ENCODE results near the gene ETV4. TPM values are rescaled to one million over a fixed set of nuclear protein-coding genes. Genes with fewer than 3 reads are reported as not detected.

The ETV4 gene
- total and polyA plus RNA-seq, 2 of the 13 experiments (the other 11 are each of a cell fraction or from before 2014, with no cell fraction given): 128 to 330 TPM

DNA sequence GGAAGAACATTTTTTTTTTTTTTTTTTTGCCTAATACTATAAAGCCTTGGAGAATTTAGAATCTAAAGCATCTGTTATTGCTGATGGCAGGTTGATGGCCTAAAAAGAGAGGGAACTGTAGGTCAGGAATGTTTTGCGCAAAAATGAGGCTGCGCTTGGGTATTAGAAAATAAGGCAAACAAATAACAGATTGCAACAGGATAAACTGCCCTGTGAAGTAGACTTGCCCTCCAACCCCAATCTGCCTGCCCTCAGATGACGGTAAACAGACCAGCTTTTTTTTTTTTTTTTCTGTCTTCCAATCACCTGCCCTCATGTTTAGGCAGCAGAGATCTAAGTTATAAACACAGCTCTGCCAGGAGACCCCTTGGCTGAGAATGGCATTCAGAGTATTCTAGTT, 66.2 kb downstream of the ETV4 start (continued):
- peak; percentile 64 for TF ChIP-seq GATAD1 (CRISPR knock-in tag; IDR thresholded peaks at IDR 0.05)
- TF ChIP-seq GPN1 (CRISPR knock-in tag; IDR thresholded peaks at IDR 0.05; ENCODE audit: borderline replicate concordance): no peak
- 0 out of 2 replicates have a peak, but pooled peaks have one; percentile 44 for TF ChIP-seq TOE1 (CRISPR knock-in tag; IDR thresholded peaks at IDR 0.05)
- 0 out of 2 replicates have a peak, but pooled peaks have one; percentile 26 for TF ChIP-seq ZBTB26 (CRISPR knock-in tag; IDR thresholded peaks at IDR 0.05; ENCODE audit: borderline replicate concordance)
- TF ChIP-seq ZSCAN29 (CRISPR knock-in tag; conservative IDR thresholded peaks at IDR 0.05): no peak
- no peak for TF ChIP-seq RFX3 (CRISPR knock-in tag; IDR thresholded peaks at IDR 0.05)
- TF ChIP-seq ZFX (CRISPR knock-in tag; IDR thresholded peaks at IDR 0.05; ENCODE audit: low read depth): peak; percentile 18; the same call in 1 of the 2 replicates
- TF ChIP-seq ETV6 (CRISPR knock-in tag; conservative IDR thresholded peaks at IDR 0.05): no peak
- TF ChIP-seq ZBTB4 (CRISPR knock-in tag; IDR thresholded peaks at IDR 0.05; ENCODE audit: borderline replicate concordance): no peak
- no peak for TF ChIP-seq ZNF333 (CRISPR knock-in tag; IDR thresholded peaks at IDR 0.05; ENCODE audit: borderline replicate concordance)
- TF ChIP-seq, protein P1, sequence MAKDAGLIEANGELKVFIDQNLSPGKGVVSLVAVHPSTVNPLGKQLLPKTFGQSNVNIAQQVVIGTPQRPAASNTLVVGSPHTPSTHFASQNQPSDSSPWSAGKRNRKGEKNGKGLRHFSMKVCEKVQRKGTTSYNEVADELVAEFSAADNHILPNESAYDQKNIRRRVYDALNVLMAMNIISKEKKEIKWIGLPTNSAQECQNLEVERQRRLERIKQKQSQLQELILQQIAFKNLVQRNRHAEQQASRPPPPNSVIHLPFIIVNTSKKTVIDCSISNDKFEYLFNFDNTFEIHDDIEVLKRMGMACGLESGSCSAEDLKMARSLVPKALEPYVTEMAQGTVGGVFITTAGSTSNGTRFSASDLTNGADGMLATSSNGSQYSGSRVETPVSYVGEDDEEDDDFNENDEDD (CRISPR knock-in tag; IDR thresholded peaks at IDR 0.05; ENCODE audit: borderline replicate concordance): no peak; the same call in 1 of the 2 replicates
- no peak for TF ChIP-seq MTERF4 (CRISPR knock-in tag; IDR thresholded peaks at IDR 0.05)
- TF ChIP-seq DMTF1 (CRISPR knock-in tag; IDR thresholded peaks at IDR 0.05): no peak
- peak; percentile 95 for TF ChIP-seq HHEX (CRISPR knock-in tag; IDR thresholded peaks at IDR 0.05)
- TF ChIP-seq SAP130 (CRISPR knock-in tag; IDR thresholded peaks at IDR 0.05; ENCODE audit: low read depth): peak; percentile 82
- TF ChIP-seq ZFP37 (CRISPR knock-in tag; IDR thresholded peaks at IDR 0.05; ENCODE audit: borderline replicate concordance): no peak
- TF ChIP-seq, protein P2, sequence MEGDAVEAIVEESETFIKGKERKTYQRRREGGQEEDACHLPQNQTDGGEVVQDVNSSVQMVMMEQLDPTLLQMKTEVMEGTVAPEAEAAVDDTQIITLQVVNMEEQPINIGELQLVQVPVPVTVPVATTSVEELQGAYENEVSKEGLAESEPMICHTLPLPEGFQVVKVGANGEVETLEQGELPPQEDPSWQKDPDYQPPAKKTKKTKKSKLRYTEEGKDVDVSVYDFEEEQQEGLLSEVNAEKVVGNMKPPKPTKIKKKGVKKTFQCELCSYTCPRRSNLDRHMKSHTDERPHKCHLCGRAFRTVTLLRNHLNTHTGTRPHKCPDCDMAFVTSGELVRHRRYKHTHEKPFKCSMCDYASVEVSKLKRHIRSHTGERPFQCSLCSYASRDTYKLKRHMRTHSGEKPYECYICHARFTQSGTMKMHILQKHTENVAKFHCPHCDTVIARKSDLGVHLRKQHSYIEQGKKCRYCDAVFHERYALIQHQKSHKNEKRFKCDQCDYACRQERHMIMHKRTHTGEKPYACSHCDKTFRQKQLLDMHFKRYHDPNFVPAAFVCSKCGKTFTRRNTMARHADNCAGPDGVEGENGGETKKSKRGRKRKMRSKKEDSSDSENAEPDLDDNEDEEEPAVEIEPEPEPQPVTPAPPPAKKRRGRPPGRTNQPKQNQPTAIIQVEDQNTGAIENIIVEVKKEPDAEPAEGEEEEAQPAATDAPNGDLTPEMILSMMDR (CRISPR knock-in tag; IDR thresholded peaks at IDR 0.05): no peak
- TF ChIP-seq HMG20B (CRISPR knock-in tag; conservative IDR thresholded peaks at IDR 0.05): peak; percentile 92
- TF ChIP-seq SOX5 (CRISPR knock-in tag; IDR thresholded peaks at IDR 0.05; ENCODE audit: borderline replicate concordance): peak; percentile 93
- no peak for TF ChIP-seq ZNF558 (CRISPR knock-in tag; IDR thresholded peaks at IDR 0.05; ENCODE audit: borderline replicate concordance)
